GM21529 (cell line): ENCODE results near the gene TBP.

Source experiments
- ATAC-seq: cut with Tn5 transposase; IDR thresholded peaks from one replicate; pipeline ENCODE4 v1.9.1; 2021; ENCODE audit not compliant: unreplicated experiment

The TBP gene

GRCh38 chr6:170533792-170534191 lies 20.4 kb upstream of the TBP start:
- ATAC-seq, result no peak

GRCh38 chr6:170535004-170535403 lies 19.2 kb upstream of the TBP start:
- ATAC-seq, result no peak

- ATAC-seq, result no peak
Measured at GRCh38 chr6:170536671-170537070, 17.5 kb upstream of the TBP start.

- ATAC-seq, result no peak
Measured at GRCh38 chr6:170537329-170537728, 16.8 kb upstream of the TBP start.

- no peak for ATAC-seq
Measured at GRCh38 chr6:170542031-170542719, 12.0 kb upstream of the TBP start.

- no peak for ATAC-seq
Measured at GRCh38 chr6:170545405-170545804, 8.8 kb upstream of the TBP start.

GRCh38 chr6:170552765-170553533 lies 1.2 kb upstream of the TBP start, which contains the start of gene PSMB1:
Gene PSMB1, minus strand, starts transcription at chr6:170553307. Its CDS starts 65 bp downstream, at chr6:170553242.
- peak; percentile 65 for ATAC-seq

GRCh38 chr6:170553534-170554012 lies 596 bp upstream of the TBP start:
- peak; percentile 31 for ATAC-seq

GRCh38 chr6:170554796-170555137 lies 598 bp downstream of the TBP start:
- no peak for ATAC-seq

GRCh38 chr6:170555305-170555704 lies 1.1 kb downstream of the TBP start:
- no peak for ATAC-seq

- ATAC-seq, result no peak
Measured at GRCh38 chr6:170561555-170561954, 7.4 kb downstream of the TBP start.

- no peak for ATAC-seq
Measured at GRCh38 chr6:170564936-170565530, 10.9 kb downstream of the TBP start.

- ATAC-seq, result no peak
Measured at GRCh38 chr6:170572704-170573466, 18.7 kb downstream of the TBP start.

GRCh38 chr6:170575250-170575649 lies 21.1 kb downstream of the TBP start:
- ATAC-seq, result no peak

- ATAC-seq, result no peak
Measured at GRCh38 chr6:170578909-170579308, 24.7 kb downstream of the TBP start.

GRCh38 chr6:170583756-170584180 lies 29.6 kb downstream of the TBP start:
- ATAC-seq, result peak; percentile 0

- ATAC-seq, result peak; percentile 97
Measured at GRCh38 chr6:170584181-170584953, 30.2 kb downstream of the TBP start, which contains the start of gene PDCD2. Gene PDCD2, minus strand, starts transcription at chr6:170584637. Its CDS starts 56 bp downstream, at chr6:170584581.

- peak; percentile 30 for ATAC-seq
Measured at GRCh38 chr6:170584954-170585498, 30.9 kb downstream of the TBP start.

- ATAC-seq, result no peak
Measured at GRCh38 chr6:170590725-170591124, 36.6 kb downstream of the TBP start.

GRCh38 chr6:170596426-170596825 lies 42.3 kb downstream of the TBP start:
- ATAC-seq, result no peak
